Breast epithelium (tissue), 3 donors: Measurements from ENCODE around the gene DUSP8.

Experiments used
- CTCF ChIP-seq, 3 donors: fragments of 450-650 bp; IDR thresholded peaks; one replicate each; pipeline ENCODE4 v1.5.1; 2016 to 2017; ENCODE audit warnings: antibody characterized with exemption in 3 of 3, mild to moderate bottlenecking in 3 of 3, moderate library complexity in 3 of 3
- POLR2A ChIP-seq: fragments of 450-650 bp; IDR thresholded peaks from one replicate; pipeline ENCODE4 v1.6.1; 2016; ENCODE audit warnings: antibody characterized with exemption, mild to moderate bottlenecking, moderate library complexity
- POLR2AphosphoS5 ChIP-seq, 3 donors: sonication (generic); formaldehyde crosslinking; IDR thresholded peaks; one replicate each; pipeline ENCODE4 v1.6.1; 2017; ENCODE audit warnings: antibody characterized with exemption in 3 of 3

GRCh38 chr11:1510928-1511327, 61.1 kb downstream of the DUSP8 start:
- TF ChIP-seq POLR2A (no peak), POLR2AphosphoS5 (IDR thresholded peaks at IDR 0.05) (no peak), CTCF (IDR thresholded peaks at IDR 0.05) (no peak)
